HG02870 (cell line): ENCODE results near the gene PSTPIP1.

Source experiments
- ATAC-seq: cut with Tn5 transposase; IDR thresholded peaks from one replicate; pipeline ENCODE4 v1.9.1; 2021; ENCODE audit warnings: mild to moderate bottlenecking, moderate library complexity; ENCODE audit not compliant: unreplicated experiment

The PSTPIP1 gene

GRCh38 chr15:76998663-76999285, 3.8 kb downstream of the PSTPIP1 start:
- no peak for ATAC-seq

GRCh38 chr15:76999996-77000395, 5.1 kb downstream of the PSTPIP1 start:
- no peak for ATAC-seq

DNA sequence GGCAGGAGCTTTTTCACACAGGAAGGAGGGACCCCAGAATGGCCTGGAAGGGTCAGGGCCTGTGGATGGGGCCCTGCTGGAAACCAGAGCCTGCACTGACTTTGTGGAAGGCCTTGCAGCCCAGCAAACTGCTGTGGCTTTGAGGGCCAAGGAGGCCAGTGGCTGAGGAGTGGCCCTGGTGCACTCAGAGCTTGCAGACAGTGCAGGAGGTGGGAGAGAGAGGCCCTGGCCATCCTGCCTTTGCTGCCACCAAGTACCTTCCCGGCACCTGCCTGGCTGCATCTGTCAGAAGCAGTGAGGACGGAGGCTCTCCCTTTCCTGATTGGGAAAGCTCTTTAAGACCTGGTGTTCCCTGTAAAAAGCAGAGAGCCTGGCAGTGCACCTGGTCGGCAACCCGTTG, 6.4 kb downstream of the PSTPIP1 start:
- no peak for ATAC-seq

- no peak for ATAC-seq
These were observed 7.0 kb downstream of the PSTPIP1 start for GRCh38 chr15:77001966-77002365.

- no peak for ATAC-seq
These were observed 7.5 kb downstream of the PSTPIP1 start for GRCh38 chr15:77002436-77002835.

- no peak for ATAC-seq
These were observed 8.3 kb downstream of the PSTPIP1 start for GRCh38 chr15:77002954-77003912.

GRCh38 chr15:77004189-77004588, 9.3 kb downstream of the PSTPIP1 start:
- no peak for ATAC-seq

- ATAC-seq, result no peak
These were observed 14.2 kb downstream of the PSTPIP1 start for GRCh38 chr15:77009176-77009575.

DNA sequence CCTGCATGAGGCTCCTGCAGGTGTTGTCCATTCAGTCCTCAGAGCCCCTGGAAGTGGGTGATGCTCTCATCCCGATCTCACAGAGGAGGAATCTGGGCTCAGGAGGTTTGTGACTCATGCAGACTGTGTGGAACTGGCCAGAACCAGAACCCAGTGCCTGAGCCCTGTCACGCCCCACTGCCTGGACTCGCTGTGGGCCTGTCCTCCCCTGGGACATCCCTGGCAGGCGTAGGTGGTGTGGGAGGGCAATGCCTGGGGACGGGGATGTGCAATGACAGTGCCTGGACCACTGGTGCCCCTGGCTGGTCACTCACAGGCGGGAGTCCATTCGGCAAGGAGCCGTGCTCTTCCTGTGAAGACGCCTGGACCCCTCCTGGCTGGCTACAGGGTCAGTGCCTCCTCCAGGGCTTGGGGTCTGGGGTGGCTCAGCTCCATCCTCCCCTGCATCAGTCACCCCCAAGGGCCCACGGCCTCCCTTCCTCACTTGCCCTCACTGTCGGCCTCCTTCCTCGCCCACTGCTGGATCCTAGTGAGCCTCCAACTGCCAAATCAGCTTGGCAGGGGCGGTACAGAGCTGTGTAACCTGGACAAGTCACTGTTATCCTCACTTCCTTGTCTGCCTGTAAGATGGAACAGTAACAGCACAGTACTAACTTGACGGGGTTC, 14.9 kb downstream of the PSTPIP1 start:
- no peak for ATAC-seq

DNA sequence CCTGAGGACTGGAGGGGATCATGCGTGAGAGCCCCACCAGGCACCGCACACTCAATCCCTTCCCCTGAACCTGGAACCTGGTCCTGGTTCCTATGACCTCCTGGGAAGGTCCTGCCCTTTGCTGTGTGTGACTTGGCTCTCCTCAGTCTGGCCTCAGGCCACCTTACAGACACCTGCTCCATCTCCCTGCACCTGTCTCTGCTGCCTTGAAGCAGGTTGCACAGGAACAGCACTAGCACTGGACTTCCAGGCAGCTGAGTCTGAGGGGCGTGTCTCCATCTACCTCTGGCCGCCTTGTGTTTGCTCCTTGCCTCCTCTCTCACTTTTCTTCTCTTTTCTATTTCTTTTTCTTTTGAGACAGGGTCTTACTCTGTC, 15.4 kb downstream of the PSTPIP1 start:
- no peak for ATAC-seq

DNA sequence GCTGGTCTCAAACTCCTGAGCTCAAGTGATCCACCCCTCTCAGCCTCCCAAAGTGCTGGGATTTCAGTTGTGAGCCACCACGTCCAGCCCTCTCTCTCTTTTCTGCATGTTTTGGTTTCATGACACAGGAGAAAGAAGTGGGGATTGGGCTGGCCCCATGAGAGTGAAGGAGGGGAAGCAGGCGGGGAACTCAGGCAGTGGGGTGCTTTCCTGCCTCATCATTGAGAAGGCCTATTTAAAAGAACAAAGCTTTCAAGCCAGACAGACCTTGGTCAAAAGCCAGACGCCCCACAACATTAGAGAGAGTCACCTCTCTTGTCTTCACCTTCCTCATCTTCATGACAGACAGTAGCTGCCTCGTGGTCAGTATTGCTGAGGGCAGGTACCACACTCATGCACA, 15.9 kb downstream of the PSTPIP1 start:
- ATAC-seq, result no peak

- no peak for ATAC-seq
These were observed 17.3 kb downstream of the PSTPIP1 start for GRCh38 chr15:77012117-77012712.

- ATAC-seq, result no peak
These were observed 17.9 kb downstream of the PSTPIP1 start for GRCh38 chr15:77012868-77013267.

GRCh38 chr15:77013776-77014131, 18.8 kb downstream of the PSTPIP1 start:
- peak; percentile 48 for ATAC-seq

- ATAC-seq, result peak; percentile 38
These were observed 19.5 kb downstream of the PSTPIP1 start for GRCh38 chr15:77014132-77015081.

- ATAC-seq, result no peak
These were observed 20.9 kb downstream of the PSTPIP1 start for GRCh38 chr15:77015646-77016320.

DNA sequence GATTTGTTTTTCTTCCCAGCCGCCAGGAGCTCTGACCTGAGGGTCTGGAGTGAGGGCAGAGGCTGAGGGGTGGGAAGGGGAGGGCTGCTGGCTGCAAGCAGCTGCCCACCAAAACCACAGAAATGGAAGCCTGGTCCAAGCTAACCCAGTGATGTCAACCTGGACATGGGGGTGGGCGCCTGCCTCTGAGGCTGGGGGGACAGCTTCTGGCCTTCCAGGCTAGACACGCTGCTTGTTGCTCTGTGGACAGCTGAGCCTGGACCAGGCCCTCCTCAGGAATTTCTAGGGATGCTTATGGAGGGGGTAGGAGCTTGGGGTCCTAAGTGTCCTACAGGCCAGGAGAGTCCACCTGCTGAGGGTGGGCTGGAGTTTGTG, 21.4 kb downstream of the PSTPIP1 start:
- no peak for ATAC-seq

GRCh38 chr15:77017091-77017660, 22.2 kb downstream of the PSTPIP1 start:
- no peak for ATAC-seq
